Renal cortex interstitium (tissue), 11 donors: ENCODE measurements around the gene ICAM3. TPM values are rescaled to one million over a fixed set of nuclear protein-coding genes. Genes with fewer than 3 reads are reported as not detected.

Experiments
- DNase-seq, 11 donors: peaks; one replicate each; pipeline ENCODE4 v3.0.0-alpha.2; 2013; ENCODE audit warnings: low read depth in 9 of 11, low spot score in 4 of 11; ENCODE audit errors: extremely low read depth in 1 of 11
- polyA plus RNA-seq, 3 donors: library from polyadenylated mRNA; unstranded; fragments of 120-200 nt; gene quantifications; one replicate each; pipeline ENCODE4 v1.2.1, GENCODE V29; 2013; ENCODE audit not compliant: insufficient read length in 3 of 3

The ICAM3 gene
- polyA plus RNA-seq, 3 donors = 8.2 to 10.4 (median 10.0) TPM

- DNase-seq = no peak
Observed at GRCh38 chr19:10295305-10295846, 44.0 kb downstream of the ICAM3 start.

DNA sequence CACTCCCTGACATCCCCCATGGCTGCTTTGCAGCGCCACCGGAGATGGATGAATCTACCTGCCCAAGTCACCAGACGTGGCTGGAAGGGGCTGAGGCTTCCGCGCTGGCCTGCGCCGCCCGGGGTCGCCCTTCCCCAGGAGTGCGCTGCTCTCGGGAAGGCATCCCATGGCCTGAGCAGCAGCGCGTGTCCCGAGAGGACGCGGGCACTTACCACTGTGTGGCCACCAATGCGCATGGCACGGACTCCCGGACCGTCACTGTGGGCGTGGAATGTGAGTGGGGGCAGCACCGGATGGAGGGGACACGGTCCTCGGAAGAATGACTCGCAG lies 45.1 kb downstream of the ICAM3 start:
- no peak for DNase-seq

- DNase-seq = no peak
Observed at GRCh38 chr19:10293637-10294367, 45.6 kb downstream of the ICAM3 start.

DNA sequence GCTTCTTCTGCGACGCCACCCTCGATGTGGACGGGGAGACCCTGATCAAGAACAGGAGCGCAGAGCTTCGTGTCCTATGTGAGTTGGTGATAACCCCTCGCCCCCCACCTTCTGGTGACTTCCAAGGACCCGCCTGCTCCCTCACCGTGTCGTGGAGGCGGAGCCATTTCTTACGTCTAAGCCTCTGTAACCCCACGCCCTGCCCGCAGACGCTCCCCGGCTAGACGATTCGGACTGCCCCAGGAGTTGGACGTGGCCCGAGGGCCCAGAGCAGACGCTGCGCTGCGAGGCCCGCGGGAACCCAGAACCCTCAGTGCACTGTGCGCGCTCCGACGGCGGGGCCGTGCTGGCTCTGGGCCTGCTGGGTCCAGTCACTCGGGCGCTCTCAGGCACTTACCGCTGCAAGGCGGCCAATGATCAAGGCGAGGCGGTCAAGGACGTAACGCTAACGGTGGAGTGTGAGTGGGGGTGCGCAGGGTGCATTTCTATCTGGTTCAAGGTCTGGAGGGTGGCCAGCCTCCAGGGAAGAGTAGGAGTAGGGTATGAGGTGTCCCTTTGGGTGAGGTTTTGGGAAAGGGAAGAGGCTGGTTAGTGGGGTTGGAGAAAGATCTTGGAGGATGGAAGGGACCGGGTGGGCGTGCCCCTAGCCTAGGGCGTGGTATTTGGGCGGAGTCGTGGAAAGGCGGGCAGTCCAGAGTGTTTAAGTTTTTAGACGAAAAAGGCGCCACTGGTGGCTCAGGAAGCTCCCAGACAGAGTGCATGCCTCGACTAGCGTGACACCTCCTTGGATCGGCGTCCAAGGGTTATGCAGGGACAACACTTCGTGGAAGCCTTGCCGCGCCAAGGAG lies 46.4 kb downstream of the ICAM3 start:
- DNase-seq = no peak

- peak in 1 of 11 donors; percentile 56 for DNase-seq
Observed at GRCh38 chr19:10292206-10292788, 47.1 kb downstream of the ICAM3 start.

DNA sequence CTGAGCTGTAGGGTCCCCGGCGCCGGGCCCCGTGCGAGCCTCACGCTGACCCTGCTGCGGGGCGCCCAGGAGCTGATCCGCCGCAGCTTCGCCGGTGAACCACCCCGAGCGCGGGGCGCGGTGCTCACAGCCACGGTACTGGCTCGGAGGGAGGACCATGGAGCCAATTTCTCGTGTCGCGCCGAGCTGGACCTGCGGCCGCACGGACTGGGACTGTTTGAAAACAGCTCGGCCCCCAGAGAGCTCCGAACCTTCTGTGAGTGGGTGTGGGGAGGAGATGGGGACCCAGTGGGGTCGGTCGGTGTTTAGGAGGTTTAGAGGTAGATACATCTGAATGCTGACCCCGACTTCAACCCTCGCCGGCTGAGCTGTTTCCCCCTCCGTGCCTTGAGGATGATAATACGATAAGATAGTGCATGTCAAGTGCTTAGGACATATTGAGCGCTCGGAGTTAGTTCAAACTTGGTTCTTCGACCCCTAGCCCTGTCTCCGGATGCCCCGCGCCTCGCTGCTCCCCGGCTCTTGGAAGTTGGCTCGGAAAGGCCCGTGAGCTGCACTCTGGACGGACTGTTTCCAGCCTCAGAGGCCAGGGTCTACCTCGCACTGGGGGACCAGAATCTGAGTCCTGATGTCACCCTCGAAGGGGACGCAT lies 47.7 kb downstream of the ICAM3 start:
- DNase-seq = no peak

DNA sequence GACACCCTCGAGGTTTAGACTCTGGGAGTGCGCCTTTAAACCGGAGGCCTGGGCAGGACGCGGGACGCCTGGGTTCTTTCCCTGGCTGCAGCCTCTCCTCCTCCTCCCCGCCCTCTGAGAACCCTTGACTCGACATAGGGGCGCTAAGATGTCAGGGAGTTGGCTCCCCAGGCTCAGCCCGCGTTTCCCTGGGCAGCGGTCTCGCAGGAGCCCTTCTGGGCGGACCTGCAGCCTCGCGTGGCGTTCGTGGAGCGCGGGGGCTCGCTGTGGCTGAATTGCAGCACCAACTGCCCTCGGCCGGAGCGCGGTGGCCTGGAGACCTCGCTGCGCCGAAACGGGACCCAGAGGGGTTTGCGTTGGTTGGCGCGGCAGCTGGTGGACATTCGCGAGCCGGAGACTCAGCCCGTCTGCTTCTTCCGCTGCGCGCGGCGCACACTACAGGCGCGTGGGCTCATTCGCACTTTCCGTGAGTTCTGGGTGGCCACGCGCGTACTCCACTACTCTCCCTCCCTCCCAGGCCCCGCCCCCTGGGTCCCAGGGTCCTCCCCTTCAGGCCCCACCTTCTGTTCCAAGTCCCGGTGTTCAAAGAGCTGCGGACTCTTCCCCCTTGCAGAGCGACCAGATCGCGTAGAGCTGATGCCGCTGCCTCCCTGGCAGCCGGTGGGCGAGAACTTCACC lies 48.4 kb downstream of the ICAM3 start:
- no peak for DNase-seq

GRCh38 chr19:10290357-10290875 lies 49.0 kb downstream of the ICAM3 start:
- DNase-seq = no peak

DNA sequence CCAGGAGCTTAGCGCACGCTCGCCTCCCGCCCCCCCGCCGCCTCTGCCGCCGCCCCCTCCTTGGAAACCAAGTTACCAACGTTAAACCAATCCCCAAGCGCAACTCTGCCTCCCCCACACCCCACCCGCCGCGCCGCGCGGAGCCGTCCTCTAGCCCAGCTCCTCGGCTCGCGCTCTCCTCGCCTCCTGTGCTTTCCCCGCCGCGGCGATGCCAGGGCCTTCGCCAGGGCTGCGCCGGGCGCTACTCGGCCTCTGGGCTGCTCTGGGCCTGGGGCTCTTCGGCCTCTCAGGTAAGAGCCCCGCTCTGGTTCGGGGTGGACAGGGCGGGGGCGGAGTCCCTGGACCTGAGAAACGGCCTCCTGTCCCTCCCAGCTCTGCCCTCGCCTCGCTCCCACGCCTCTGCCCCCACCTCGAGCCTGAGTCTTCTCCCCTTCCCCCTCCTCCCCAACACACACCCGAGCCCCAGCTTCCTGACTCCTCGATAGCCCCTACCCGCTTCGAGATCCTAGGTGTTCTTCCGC lies 49.5 kb downstream of the ICAM3 start, which contains the start of gene ICAM5:
TSS of gene ICAM5 (plus strand) at position 117 of the 521 bp plus-strand sequence. CDS start at position 209, 92 bp downstream.
- no peak for DNase-seq

DNA sequence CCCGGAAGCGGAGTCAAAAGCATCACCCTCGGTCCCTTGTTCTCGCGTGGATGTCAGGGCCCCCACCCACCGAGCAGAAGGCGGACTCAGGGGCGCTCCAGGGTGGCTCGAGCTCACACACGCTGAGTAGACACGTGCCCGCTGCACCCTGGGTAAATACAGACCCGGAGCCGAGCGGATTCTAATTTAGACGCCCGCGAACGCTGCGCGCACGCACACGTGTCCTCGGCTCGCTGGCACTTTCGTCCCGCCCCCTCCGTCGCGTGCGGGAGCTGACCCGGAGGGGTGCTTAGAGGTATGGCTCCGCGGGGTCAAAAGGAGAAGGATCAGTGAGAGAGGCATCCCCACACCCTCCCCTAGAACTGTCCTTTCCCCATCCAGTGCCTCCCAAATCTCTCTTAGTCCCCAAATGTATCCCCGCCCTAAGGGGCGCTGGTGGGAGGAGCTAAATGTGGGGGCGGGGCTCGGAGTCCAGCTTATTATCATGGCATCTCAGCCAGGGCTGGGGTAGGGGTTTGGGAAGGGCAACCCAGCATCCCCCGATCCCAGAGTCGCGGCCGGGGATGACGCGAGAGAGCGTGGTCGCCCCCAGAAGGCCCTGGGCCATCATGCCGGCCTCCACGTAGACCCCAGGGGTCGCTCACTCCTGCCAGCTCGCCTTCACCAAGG lies 50.1 kb downstream of the ICAM3 start:
- no peak for DNase-seq

DNA sequence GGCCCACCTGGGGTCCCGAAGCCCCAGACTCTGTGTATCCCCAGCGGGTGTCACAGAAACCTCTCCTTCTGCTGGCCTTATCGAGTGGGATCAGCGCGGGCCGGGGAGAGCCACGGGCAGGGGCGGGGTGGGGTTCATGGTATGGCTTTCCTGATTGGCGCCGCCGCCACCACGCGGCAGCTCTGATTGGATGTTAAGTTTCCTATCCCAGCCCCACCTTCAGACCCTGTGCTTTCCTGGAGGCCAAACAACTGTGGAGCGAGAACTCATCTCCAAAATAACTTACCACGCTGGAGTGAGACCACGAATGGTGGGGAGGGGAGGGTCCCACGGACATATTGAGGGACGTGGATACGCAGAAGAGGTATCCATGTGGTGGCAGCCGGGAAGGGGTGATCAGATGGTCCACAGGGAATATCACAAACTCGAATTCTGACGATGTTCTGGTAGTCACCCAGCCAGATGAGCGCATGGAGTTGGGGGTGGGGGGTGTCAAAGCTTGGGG lies 50.7 kb downstream of the ICAM3 start:
- DNase-seq = no peak

GRCh38 chr19:10286803-10287737 lies 52.4 kb downstream of the ICAM3 start, which contains the start of gene ICAM4:
ICAM4 (plus strand) TSS chr19:10286955; CDS start chr19:10287013, 58 bp downstream.
- peak in 7 of 11 donors; percentile 65 to 89 (median 79) for DNase-seq

DNA sequence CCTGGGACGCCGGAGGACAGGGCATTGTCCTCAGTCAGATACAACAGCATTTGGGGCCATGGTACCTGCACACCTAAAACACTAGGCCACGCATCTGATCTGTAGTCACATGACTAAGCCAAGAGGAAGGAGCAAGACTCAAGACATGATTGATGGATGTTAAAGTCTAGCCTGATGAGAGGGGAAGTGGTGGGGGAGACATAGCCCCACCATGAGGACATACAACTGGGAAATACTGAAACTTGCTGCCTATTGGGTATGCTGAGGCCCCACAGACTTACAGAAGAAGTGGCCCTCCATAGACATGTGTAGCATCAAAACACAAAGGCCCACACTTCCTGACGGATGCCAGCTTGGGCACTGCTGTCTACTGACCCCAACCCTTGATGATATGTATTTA lies 54.0 kb downstream of the ICAM3 start:
- DNase-seq = no peak

GRCh38 chr19:10284960-10285278 lies 54.5 kb downstream of the ICAM3 start:
- no peak for DNase-seq

DNA sequence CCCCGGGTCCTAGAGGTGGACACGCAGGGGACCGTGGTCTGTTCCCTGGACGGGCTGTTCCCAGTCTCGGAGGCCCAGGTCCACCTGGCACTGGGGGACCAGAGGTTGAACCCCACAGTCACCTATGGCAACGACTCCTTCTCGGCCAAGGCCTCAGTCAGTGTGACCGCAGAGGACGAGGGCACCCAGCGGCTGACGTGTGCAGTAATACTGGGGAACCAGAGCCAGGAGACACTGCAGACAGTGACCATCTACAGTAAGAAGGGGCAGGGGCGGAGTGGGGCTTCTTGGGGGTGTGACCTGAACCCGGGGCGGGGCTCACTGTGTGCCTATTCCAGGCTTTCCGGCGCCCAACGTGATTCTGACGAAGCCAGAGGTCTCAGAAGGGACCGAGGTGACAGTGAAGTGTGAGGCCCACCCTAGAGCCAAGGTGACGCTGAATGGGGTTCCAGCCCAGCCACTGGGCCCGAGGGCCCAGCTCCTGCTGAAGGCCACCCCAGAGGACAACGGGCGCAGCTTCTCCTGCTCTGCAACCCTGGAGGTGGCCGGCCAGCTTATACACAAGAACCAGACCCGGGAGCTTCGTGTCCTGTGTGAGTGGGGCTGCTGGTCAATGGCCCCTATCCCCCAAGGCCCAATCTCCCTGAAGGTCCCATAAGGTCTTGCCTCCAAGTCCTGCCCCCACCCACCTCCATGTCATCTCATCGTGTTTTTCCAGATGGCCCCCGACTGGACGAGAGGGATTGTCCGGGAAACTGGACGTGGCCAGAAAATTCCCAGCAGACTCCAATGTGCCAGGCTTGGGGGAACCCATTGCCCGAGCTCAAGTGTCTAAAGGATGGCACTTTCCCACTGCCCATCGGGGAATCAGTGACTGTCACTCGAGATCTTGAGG lies 55.1 kb downstream of the ICAM3 start:
- no peak for DNase-seq
